Mucosa of descending colon (tissue), 3 donors: ENCODE data around the gene FAP. TPM values are rescaled to one million over a fixed set of nuclear protein-coding genes. Genes with fewer than 3 reads are reported as not detected.
A peak's percentile ranks its signal among the peaks of the same experiment; 100 is the strongest.

Experiments used
- ATAC-seq: fragments of 200-7000 bp; cut with Tn5 transposase; one replicate; pipeline ENCODE4 v1.9.1; 2020; ENCODE audit warnings: mild to moderate bottlenecking, moderate library complexity
- DNase-seq, 3 donors: peaks; one replicate each; pipeline ENCODE4 v3.0.0-alpha.2; 2020
- H3K36me3 ChIP-seq: fragments of 200-600 bp; one replicate; pipeline ENCODE4 v1.8.0; 2021; ENCODE audit warnings: low read depth, mild to moderate bottlenecking
- H3K4me1 ChIP-seq: fragments of 200-600 bp; one replicate; pipeline ENCODE4 v1.8.0; 2021; ENCODE audit warnings: low read depth, mild to moderate bottlenecking
- H3K4me3 ChIP-seq: fragments of 200-600 bp; one replicate; pipeline ENCODE4 v1.8.0; 2021; ENCODE audit warnings: mild to moderate bottlenecking
- H3K9me3 ChIP-seq: fragments of 200-600 bp; one replicate; pipeline ENCODE4 v1.8.0; 2021; ENCODE audit warnings: mild to moderate bottlenecking
- CTCF ChIP-seq: fragments of 200-600 bp; IDR thresholded peaks from one replicate; pipeline ENCODE4 v1.8.0; 2022; ENCODE audit warnings: antibody characterized with exemption, mild to moderate bottlenecking
- intact Hi-C, 2 donors: fragments of 100-400 bp; cut with DNase I in 1 of 2; cut with micrococcal nuclease in 1 of 2; formaldehyde crosslinking; loops; one replicate each; pipeline versions ENCODE4 v1.11.0 to v1.11.1; 2022; cut with DNase I, micrococcal nuclease
- total RNA-seq, 3 donors: library from RNA; stranded (reverse); fragmentation: NEBNext Ultra II Directional in 2 of 3; extraction: Animal tissue kit (Norgen Biotek cat#: 25700) in 2 of 3; gene quantifications; one replicate each; pipeline versions ENCODE4 v1.2.1 to v1.2.4, GENCODE V29; 2021 to 2023
- donor health status: DM: no; HTN: no; CAD: no; lungs with moderate emphysema.
- donor health status: DM: no; HTN: no; CAD: no.
- donor health status: DM: no; HTN: yes; CAD: no.

Gene FAP
- total RNA-seq, 3 donors from 2014 or later: 0.20 to 4.0 (median 1.3) TPM

GRCh38 chr2:162230761-162231160 lies 12.5 kb downstream of the FAP start:
- Histone ChIP-seq H3K4me3 (no peak overlapping the region), H3K36me3 (no peaks in the 10 kb centered on the region), H3K9me3 (no peaks in the 10 kb centered on the region), H3K4me1 (no peaks in the 10 kb centered on the region)
- no peak for TF ChIP-seq CTCF
- no peak for ATAC-seq
- intact Hi-C loops: no loop called here
- DNase-seq: no peak

DNA sequence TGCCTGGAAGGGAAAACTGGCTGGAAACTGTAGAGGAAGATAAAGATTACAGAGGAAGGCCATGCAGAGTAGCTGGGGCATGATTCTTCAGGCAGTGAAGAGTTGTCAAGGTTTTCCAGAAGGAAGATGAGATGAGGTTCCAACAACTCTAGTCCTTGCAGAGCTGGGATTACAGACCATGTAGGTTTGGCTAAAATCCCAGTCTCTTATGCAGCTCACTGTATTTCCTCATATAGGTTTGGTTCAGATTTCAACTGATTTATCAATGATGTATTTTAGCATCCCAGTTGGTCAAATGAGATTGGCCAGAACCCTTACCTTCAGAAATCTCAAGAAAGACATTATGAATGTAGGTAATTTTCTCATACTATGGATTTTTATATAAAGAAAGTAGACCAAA lies 16.4 kb downstream of the FAP start:
- no peak for TF ChIP-seq CTCF
- ATAC-seq: no peak
- DNase-seq: no peak
- Histone ChIP-seq H3K9me3 (no peaks in the 10 kb centered on the region), H3K4me3 (no peak overlapping the region), H3K4me1 (no peaks in the 10 kb centered on the region), H3K36me3 (no peaks in the 10 kb centered on the region)
- intact Hi-C loops: loop anchor here in 1 of 2 donors (10.0 kb wide), 1 partner anchor 68 kb away; no protein-coding TSS in a partner anchor

DNA sequence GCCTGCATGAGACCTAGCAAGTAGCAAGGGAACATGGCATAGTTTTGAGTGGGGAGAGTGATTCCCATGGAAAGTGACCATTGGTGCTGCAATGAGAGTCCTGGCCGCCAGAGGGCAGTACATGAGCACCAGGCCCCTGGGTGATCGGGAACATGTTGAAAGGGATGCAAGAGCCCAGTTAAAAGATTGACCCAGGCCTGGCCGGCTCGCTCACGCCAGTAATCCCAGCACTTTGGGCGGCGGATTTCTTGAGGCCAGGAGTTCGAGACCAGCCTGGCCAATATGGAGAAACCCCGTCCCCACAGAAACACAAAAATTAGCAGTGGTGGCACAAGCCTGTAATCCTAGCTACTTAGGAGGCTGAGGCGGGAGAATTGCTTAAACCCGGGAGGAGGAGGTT lies 22.2 kb downstream of the FAP start:
- intact Hi-C loops: loop anchor here (5.0 to 10.0 kb wide), 2 partner anchors 74 to 76 kb away; no protein-coding TSS in a partner anchor
- Histone ChIP-seq H3K9me3 (no peaks in the 10 kb centered on the region), H3K36me3 (no peaks in the 10 kb centered on the region), H3K4me1 (no peaks in the 10 kb centered on the region), H3K4me3 (no peak overlapping the region)
- TF ChIP-seq CTCF: peak; percentile 77
- ATAC-seq: peak; percentile 82
- peak; percentile 54 to 72 (median 69) for DNase-seq

DNA sequence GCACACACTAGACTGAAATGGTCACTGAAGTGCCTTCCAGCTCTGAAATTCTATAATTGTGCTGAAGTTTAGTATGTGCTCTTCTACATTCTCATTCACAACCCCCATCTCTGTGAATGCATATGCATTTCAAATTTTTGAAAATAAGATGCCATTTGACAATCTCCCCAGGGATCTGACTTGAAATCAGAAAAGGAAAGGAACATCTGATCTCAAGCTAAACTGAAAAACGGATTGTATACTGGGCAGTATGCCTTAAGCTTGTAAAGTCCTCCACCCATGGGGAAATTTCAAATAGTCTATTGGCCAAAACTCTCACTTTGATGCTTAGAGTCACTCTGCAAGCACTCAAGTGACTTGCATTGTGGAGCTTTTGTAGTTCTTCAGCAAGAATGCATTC lies 22.9 kb downstream of the FAP start:
- intact Hi-C loops: loop anchor here (5.0 to 10.0 kb wide), 2 partner anchors 74 to 77 kb away; no protein-coding TSS in a partner anchor

GRCh38 chr2:162219426-162219825 lies 23.8 kb downstream of the FAP start:
- Histone ChIP-seq H3K36me3 (no peaks in the 10 kb centered on the region), H3K4me3 (no peak overlapping the region), H3K9me3 (no peaks in the 10 kb centered on the region), H3K4me1 (no peaks in the 10 kb centered on the region)
- DNase-seq (no peak), ATAC-seq (no peak)
- intact Hi-C loops: no loop called here
- no peak for TF ChIP-seq CTCF

More for the DNA sequence above, 22.9 kb downstream of the FAP start:
- H3K4me1 ChIP-seq: no peaks in the 10 kb centered on the region
- ATAC-seq: no peak
- H3K4me3 ChIP-seq: no peak overlapping the region
- no peaks in the 10 kb centered on the region for H3K9me3 ChIP-seq
- TF ChIP-seq CTCF: no peak
- DNase-seq: no peak
- H3K36me3 ChIP-seq: no peaks in the 10 kb centered on the region

DNA sequence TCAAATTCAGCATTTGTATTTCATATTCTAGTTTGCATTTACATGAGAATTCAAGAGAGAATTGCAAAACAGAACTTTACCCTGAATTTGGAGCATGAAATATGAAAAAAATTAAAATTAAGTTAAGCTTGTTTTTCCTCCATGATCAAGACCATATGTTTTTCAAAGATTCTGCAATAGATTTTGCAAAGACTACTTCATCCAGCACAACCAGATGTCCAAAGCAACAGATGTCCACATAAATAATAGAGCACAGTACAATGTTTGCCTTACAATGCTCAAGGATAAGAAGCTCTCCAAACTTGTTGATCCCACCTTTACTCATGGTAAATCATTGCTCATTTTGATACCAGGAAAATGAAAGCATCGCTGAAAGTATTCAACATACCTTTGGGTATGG lies 25.6 kb downstream of the FAP start:
- no peak overlapping the region for H3K4me3 ChIP-seq
- TF ChIP-seq CTCF: no peak
- no peaks in the 10 kb centered on the region for H3K4me1 ChIP-seq
- DNase-seq (no peak), ATAC-seq (no peak)
- intact Hi-C loops: no loop called here
- H3K36me3 ChIP-seq: no peaks in the 10 kb centered on the region
- no peaks in the 10 kb centered on the region for H3K9me3 ChIP-seq
